22Rv1 (cell line): Measurements from ENCODE around the gene SCART1.

ENCODE experiments used
- CTCF ChIP-seq: fragments of 450-650 bp; IDR thresholded peaks from 2 replicates; pipeline ENCODE4 v1.5.1; 2017; ENCODE audit warnings: mild to moderate bottlenecking
- ZFX ChIP-seq: fragments of 450-650 bp; IDR thresholded peaks from 2 replicates; pipeline ENCODE4 v1.6.1; 2017; ENCODE audit warnings: antibody characterized with exemption, borderline replicate concordance

DNA sequence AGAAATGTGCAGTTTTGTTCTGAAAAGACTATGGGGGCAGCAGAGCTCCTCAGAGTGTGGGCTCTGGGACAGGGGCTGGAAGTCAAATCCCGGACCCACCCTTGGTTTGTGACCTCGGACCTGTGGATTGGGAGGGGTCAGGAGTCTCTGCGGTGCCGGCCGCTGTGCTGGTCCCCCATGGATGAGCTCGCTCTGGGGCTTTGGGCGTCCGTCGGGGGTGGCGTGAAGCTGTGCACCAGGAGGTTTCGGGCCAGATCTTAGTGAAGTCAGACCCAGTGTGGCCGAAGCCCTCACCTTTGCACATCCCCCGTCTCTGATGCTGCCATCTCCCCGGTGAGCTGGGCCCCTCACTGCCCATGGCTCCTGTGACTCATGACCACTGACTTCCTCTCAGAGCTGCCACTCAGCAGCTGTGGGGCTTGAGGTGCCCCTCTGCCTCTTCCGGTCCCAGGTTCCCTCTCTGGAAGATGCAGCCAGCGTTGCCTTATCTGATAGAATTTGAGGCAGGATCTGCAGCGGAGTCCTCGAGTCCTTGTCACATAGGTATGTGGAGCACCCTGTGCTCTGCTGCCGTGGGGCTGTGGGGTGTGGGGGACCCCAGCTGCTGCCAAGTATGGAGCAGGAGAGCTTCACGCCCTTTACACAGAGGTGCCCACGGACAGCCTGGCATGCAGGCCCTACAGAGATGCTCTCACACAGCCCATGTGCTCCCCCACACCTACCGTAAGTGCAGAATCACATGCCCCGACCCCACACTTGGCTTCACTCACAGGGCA is 11.4 kb upstream of the SCART1 start:
- TF ChIP-seq CTCF (no peak), ZFX (no peak)
